K562 (cell line): ENCODE results near the gene CPVL. TPM values are rescaled to one million over a fixed set of nuclear protein-coding genes. Genes with fewer than 3 reads are reported as not detected.

Experiments
- ATAC-seq: fragments of 200-7000 bp; cut with Tn5 transposase; 3 replicates; pipeline ENCODE4 v1.9.1; 2020; ENCODE audit warnings: moderate library complexity
- BruUV-seq: library from RNA; stranded (reverse); fragments of 400-500 nt; replicated peaks from 2 replicates; lab custom pipeline; 2021; lab: Mats Ljungman, UMichigan
- CTCF ChIA-PET: fragments of 300-600 bp; formaldehyde crosslinking; extraction: SDS; loops from one replicate; lab custom pipeline; 2021; ENCODE audit warnings: low intra/inter-chr PET ratio; lab: Yijun Ruan, JAX
- POLR2A ChIA-PET: fragments of 300-600, 350-650 bp; sonication (Branson Sonifier 250); formaldehyde crosslinking; extraction: SDS; loops from one replicate; lab custom pipeline; 2021; ENCODE audit warnings: antibody characterized with exemption, inconsistent platforms; lab: Yijun Ruan, JAX
- DNase-seq, 4 experiments: peaks; one replicate each; pipeline versions ENCODE4 v3.0.0 to v3.0.0-alpha.2; 2011 to 2018; ENCODE audit warnings: low spot score in 3 of 4, mixed read lengths in 3 of 4; ENCODE audit errors: extremely low read depth in 1 of 4
- FAIRE-seq: peaks from 2 replicates; lab custom pipeline; 2011; peaks lifted over from hg19 to GRCh38; lab: Jason Lieb, UNC
- H2AFZ ChIP-seq: 2 replicates; pipeline ENCODE4 v1.6.0; 2011; ENCODE audit warnings: low read depth, low read length, control low read depth, inconsistent platforms
- H3K27ac ChIP-seq: fragments of 200-600 bp; 3 replicates; pipeline ENCODE4 v1.8.0; 2011; ENCODE audit warnings: low read depth, mild to moderate bottlenecking, control low read depth, inconsistent platforms, low read length, moderate library complexity, mixed read lengths; ENCODE audit errors: extremely low read depth
- H3K27me3 ChIP-seq, 2 experiments: fragments of 300-600 bp in 1 of 2; 2 replicates in 1 of 2; 3 replicates in 1 of 2; pipeline versions ENCODE4 v1.6.0 to v1.8.0; 2011; ENCODE audit warnings: inconsistent platforms in 2 of 2, low read length in 2 of 2, mild to moderate bottlenecking in 1 of 2, mixed read lengths in 1 of 2, moderate library complexity in 1 of 2; ENCODE audit not compliant: control insufficient read depth in 2 of 2, insufficient read depth in 2 of 2
- H3K36me3 ChIP-seq: fragments of 300-600 bp; 3 replicates; pipeline ENCODE4 v1.8.0; 2011; ENCODE audit warnings: mild to moderate bottlenecking, low read length, inconsistent platforms; ENCODE audit not compliant: control insufficient read depth, insufficient read depth
- H3K4me1 ChIP-seq, 2 experiments: fragments of 200-600 bp in 1 of 2; replicated peaks in 1 of 2; 2 replicates in 1 of 2; 3 replicates in 1 of 2; pipeline versions ENCODE4 v1.5.1 to v1.8.0; 2011; ENCODE audit warnings: inconsistent platforms in 2 of 2, low read length in 2 of 2, mild to moderate bottlenecking in 1 of 2, mixed read lengths in 1 of 2, moderate library complexity in 1 of 2; ENCODE audit not compliant: control insufficient read depth in 2 of 2, insufficient read depth in 2 of 2
- H3K4me2 ChIP-seq: 2 replicates; pipeline ENCODE4 v1.6.1; 2011; ENCODE audit warnings: low read length, control low read depth, inconsistent platforms, mixed read lengths; ENCODE audit not compliant: insufficient read depth
- H3K4me3 ChIP-seq: fragments of 200-600 bp; sonication (generic), shearing (Covaris generic); 2 replicates; pipeline ENCODE4 v1.5.1; 2016; ENCODE audit warnings: control low read depth, inconsistent platforms
- H3K79me2 ChIP-seq: fragments of 200-600 bp; 3 replicates; pipeline ENCODE4 v1.8.0; 2011; ENCODE audit warnings: low read length, inconsistent platforms; ENCODE audit not compliant: control insufficient read depth, insufficient read depth
- H3K9ac ChIP-seq, 2 experiments: 2 replicates each; pipeline versions ENCODE4 v1.6.0 to v1.6.1; 2011; ENCODE audit warnings: low read depth in 2 of 2, low read length in 2 of 2, control low read depth in 1 of 2, inconsistent platforms in 1 of 2, mild to moderate bottlenecking in 1 of 2, mixed read lengths in 1 of 2; ENCODE audit not compliant: insufficient read depth in 1 of 2
- H3K9me1 ChIP-seq: one replicate; pipeline ENCODE4 v1.6.0; 2011; ENCODE audit warnings: inconsistent platforms, mild to moderate bottlenecking, low read length, moderate library complexity; ENCODE audit not compliant: control insufficient read depth, insufficient read depth
- H3K9me3 ChIP-seq: replicated peaks from 2 replicates; pipeline ENCODE4 v1.5.1; 2011; ENCODE audit warnings: low read depth, low read length, inconsistent platforms; ENCODE audit not compliant: control insufficient read depth, insufficient read depth
- H4K20me1 ChIP-seq: replicated peaks from 2 replicates; pipeline ENCODE4 v1.6.1; 2011; ENCODE audit warnings: low read length, inconsistent platforms, mixed read lengths; ENCODE audit not compliant: control insufficient read depth, insufficient read depth
- MBD2 ChIP-seq: sonication (generic); IDR thresholded peaks from 2 replicates; pipeline ENCODE4 v1.6.1; 2016; ENCODE audit warnings: low read depth, borderline replicate concordance
- MIER1 ChIP-seq: fragments of 450-650 bp; IDR thresholded peaks from 2 replicates; pipeline ENCODE4 v1.6.1; 2016; ENCODE audit warnings: antibody characterized with exemption, mild to moderate bottlenecking, low read depth
- POLR2AphosphoS2 ChIP-seq: IDR thresholded peaks from 2 replicates; pipeline ENCODE4 v1.6.1; 2012; ENCODE audit warnings: low read length, improper control_type of control experiment
- RBBP5 ChIP-seq: fragments of 200-600 bp; sonication (generic); IDR thresholded peaks from 2 replicates; pipeline ENCODE4 v1.6.1; 2012; ENCODE audit warnings: borderline replicate concordance, mild to moderate bottlenecking, low read length, control low read depth, inconsistent platforms; ENCODE audit not compliant: insufficient read depth, poor library complexity, severe bottlenecking
- SRSF1 ChIP-seq: fragments of 200-400 bp; formaldehyde crosslinking; IDR thresholded peaks from 2 replicates; pipeline ENCODE4 v1.6.1; 2017; ENCODE audit warnings: mild to moderate bottlenecking, low read depth, low read length, moderate library complexity
- TGIF2 ChIP-seq: sonication (generic); formaldehyde crosslinking; IDR thresholded peaks from 2 replicates; pipeline ENCODE4 v1.8.1; 2022; ENCODE audit warnings: mild to moderate bottlenecking, missing genetic modification reagents, moderate library complexity
- WGBS: fragments of 100-300 bp; shearing (Covaris generic); methylation state at CpG from one replicate; pipeline ENCODE4 v1.1.6; 2016; ENCODE audit warnings: low coverage, mixed read lengths; ENCODE audit not compliant: insufficient coverage; ENCODE audit errors: missing lambda C conversion rate; 5-methylcytosine and 5-hydroxymethylcytosine counted together
- in situ Hi-C: fragments of 300-500 bp; cut with MboI; formaldehyde crosslinking; loops from 4 replicates; pipeline ENCODE4 v1.15.0; 2018; ENCODE audit warnings: inconsistent platforms, mixed read lengths
- intact Hi-C: fragments of 100-400 bp; cut with micrococcal nuclease; formaldehyde crosslinking; loops from 2 replicates; pipeline ENCODE4 v1.14.2; 2022
- polyA plus RNA-seq, 8 experiments: library from polyadenylated mRNA; depleted of rRNA in 4 of 8; stranded (reverse) in 5 of 8; unstranded in 3 of 8; fragments of >200 nt; fragmentation: Nextera tagmentation in 2 of 8; fragmentation: Illumina TruSeq in 1 of 8; extraction: Ambion mirVana in 2 of 8; extraction: Trizol in 1 of 8; gene quantifications; 2 replicates each; pipeline versions ENCODE4 v1.2.1 to v1.2.3, GENCODE V29; 2011 to 2014; ENCODE audit warnings: inconsistent platforms in 1 of 8, missing spikeins in 1 of 8
- total RNA-seq, 7 experiments: library from RNA; depleted of rRNA in 6 of 7; stranded (reverse); fragments of >200 nt in 6 of 7; fragmentation: Illumina TruSeq in 2 of 7; extraction: Trizol in 2 of 7; gene quantifications; 2 replicates each; pipeline versions ENCODE4 v1.2.1 to v1.2.3, GENCODE V29; 2011 to 2021; ENCODE audit warnings: low replicate concordance in 1 of 7

CPVL gene
- total and polyA plus RNA-seq, 9 of the 15 experiments (the other 6 are each of a cell fraction or from before 2014, with no cell fraction given) = 0.89 to 2.4 (median 1.5) TPM

GRCh38 chr7:29039821-29040578 is 106.3 kb downstream of the CPVL start:
- Histone ChIP-seq H3K36me3 (no peaks in the 10 kb centered on the region), H3K27me3 (no peaks in the 10 kb centered on the region; a peak in 1 of 5 replicates), H3K9me3 (no peaks in the 10 kb centered on the region), H3K79me2 (no peaks in the 10 kb centered on the region), H3K9me1 (no peaks in the 10 kb centered on the region), H2AFZ (no peak overlapping the region), H3K9ac (no peak overlapping the region), H3K27ac (no peak overlapping the region), H3K4me2 (no peak overlapping the region), H3K4me1 (no peaks in the 10 kb centered on the region), H4K20me1 (no peaks in the 10 kb centered on the region), H3K4me3 (no peak overlapping the region)
- POLR2A ChIA-PET = no interaction called here
- DNase-seq (no peak), FAIRE-seq (no peak), ATAC-seq (no peak)
- CTCF ChIA-PET = no interaction called here
- intact Hi-C loops (no loop called here), in situ Hi-C loops (no loop called here)
- BruUV-seq = no TSS peak
- TF ChIP-seq MIER1 = no peak
- WGBS = 3% methylated on average over 2 of the region's 2 CpGs

DNA sequence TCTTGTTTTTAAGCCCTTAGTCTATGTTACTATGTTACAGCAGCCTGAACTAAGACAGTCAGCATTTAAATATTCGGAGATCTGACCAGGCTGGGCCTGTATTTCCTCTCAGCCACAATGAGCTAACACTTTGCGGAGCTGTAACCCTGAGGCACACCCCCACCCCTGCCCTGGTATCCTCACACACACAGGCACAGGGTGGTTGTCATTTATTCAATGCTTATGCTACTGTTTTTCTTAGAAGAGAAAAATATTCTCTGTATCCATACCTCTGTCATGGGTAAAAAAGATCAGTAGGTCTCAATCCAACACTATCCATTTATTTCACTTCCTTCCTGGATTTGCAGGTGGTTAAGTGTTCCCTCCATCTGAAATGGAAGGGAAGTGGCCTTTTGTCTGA is 107.9 kb downstream of the CPVL start:
- CTCF ChIA-PET = no interaction called here
- no TSS peak for BruUV-seq
- Histone ChIP-seq H3K9me1 (no peaks in the 10 kb centered on the region), H4K20me1 (no peaks in the 10 kb centered on the region), H3K9me3 (no peaks in the 10 kb centered on the region), H3K27ac (no peak overlapping the region), H3K36me3 (no peaks in the 10 kb centered on the region), H3K4me2 (no peak overlapping the region), H3K79me2 (no peaks in the 10 kb centered on the region), H2AFZ (no peak overlapping the region), H3K4me3 (no peak overlapping the region), H3K27me3 (no peaks in the 10 kb centered on the region; a peak in 1 of 5 replicates), H3K9ac (no peak overlapping the region), H3K4me1 (no peaks in the 10 kb centered on the region)
- in situ Hi-C loops (no loop called here), intact Hi-C loops (no loop called here)
- FAIRE-seq (no peak), ATAC-seq (no peak), DNase-seq (no peak)
- TF ChIP-seq MBD2 = no peak
- no peak for TF ChIP-seq TGIF2 (CRISPR knock-in tag)
- TF ChIP-seq POLR2AphosphoS2 = no peak
- no peak for TF ChIP-seq SRSF1
- TF ChIP-seq RBBP5 = no peak
- POLR2A ChIA-PET = no interaction called here
- 21% methylated on average over 2 of the region's 2 CpGs for WGBS
